ENCODE data around the gene ANKLE1. TPM values are rescaled to one million over a fixed set of nuclear protein-coding genes. Genes with fewer than 3 reads are reported as not detected.
A peak's percentile ranks its signal among the peaks of the same experiment; 100 is the strongest.

The ANKLE1 gene
- total RNA-seq, 1 donor from 2014 or later, result 3.6 TPM

GRCh38 chr19:17309965-17310461 lies 28.3 kb downstream of the ANKLE1 start:
- peaks cover 7% of the 10 kb centered on the region for H3K36me3 Mint-ChIP-seq
- peaks cover 28% of the 10 kb centered on the region for H3K4me1 Mint-ChIP-seq
- H3K27me3 Mint-ChIP-seq (ENCODE audit: low read depth), result no peaks in the 10 kb centered on the region
- TF ChIP-seq CTCF (IDR thresholded peaks at IDR 0.05; ENCODE audit: unreplicated experiment), result no peak
- no peak for DNase-seq (ENCODE audit: low spot score in 2 of 2, unreplicated experiment in 2 of 2)
- H3K27ac Mint-ChIP-seq, result peak overlapping the region; percentile 94
- peak overlapping the region; percentile 97 for H3K4me3 Mint-ChIP-seq
- no peaks in the 10 kb centered on the region for H3K9me3 Mint-ChIP-seq

GRCh38 chr19:17311455-17312188 lies 29.9 kb downstream of the ANKLE1 start:
- H3K4me3 Mint-ChIP-seq, result peak overlapping the region; percentile 37
- peaks cover 15% of the 10 kb centered on the region for H3K36me3 Mint-ChIP-seq
- H3K9me3 Mint-ChIP-seq, result no peaks in the 10 kb centered on the region
- DNase-seq (ENCODE audit: low spot score in 2 of 2, unreplicated experiment in 2 of 2), result no peak
- H3K27me3 Mint-ChIP-seq (ENCODE audit: low read depth), result no peaks in the 10 kb centered on the region
- peaks cover 20% of the 10 kb centered on the region for H3K4me1 Mint-ChIP-seq
- TF ChIP-seq CTCF (IDR thresholded peaks at IDR 0.05; ENCODE audit: unreplicated experiment), result no peak
- H3K27ac Mint-ChIP-seq, result peak overlapping the region; percentile 22

GRCh38 chr19:17312189-17313113 lies 30.8 kb downstream of the ANKLE1 start:
- no peak overlapping the region for H3K4me3 Mint-ChIP-seq
- H3K9me3 Mint-ChIP-seq, result no peaks in the 10 kb centered on the region
- H3K36me3 Mint-ChIP-seq, result peaks cover 16% of the 10 kb centered on the region
- no peaks in the 10 kb centered on the region for H3K27me3 Mint-ChIP-seq (ENCODE audit: low read depth)
- H3K4me1 Mint-ChIP-seq, result peaks cover 20% of the 10 kb centered on the region
- DNase-seq (ENCODE audit: low spot score in 2 of 2, unreplicated experiment in 2 of 2), result no peak
- TF ChIP-seq CTCF (IDR thresholded peaks at IDR 0.05; ENCODE audit: unreplicated experiment), result no peak
- no peak overlapping the region for H3K27ac Mint-ChIP-seq

GRCh38 chr19:17314007-17314593 lies 32.4 kb downstream of the ANKLE1 start:
- Mint-ChIP-seq H3K27ac (no peak overlapping the region), H3K9me3 (no peaks in the 10 kb centered on the region), H3K4me3 (no peak overlapping the region), H3K36me3 (peaks cover 19% of the 10 kb centered on the region), H3K4me1 (peaks cover 12% of the 10 kb centered on the region), H3K27me3 (ENCODE audit: low read depth) (no peaks in the 10 kb centered on the region)
- TF ChIP-seq CTCF (IDR thresholded peaks at IDR 0.05; ENCODE audit: unreplicated experiment), result no peak
- no peak for DNase-seq (ENCODE audit: low spot score in 2 of 2, unreplicated experiment in 2 of 2)

GRCh38 chr19:17318966-17319365 lies 37.3 kb downstream of the ANKLE1 start:
- Mint-ChIP-seq H3K9me3 (no peaks in the 10 kb centered on the region), H3K27me3 (ENCODE audit: low read depth) (no peaks in the 10 kb centered on the region), H3K4me1 (no peaks in the 10 kb centered on the region), H3K27ac (no peak overlapping the region), H3K36me3 (peaks cover 20% of the 10 kb centered on the region), H3K4me3 (no peak overlapping the region)
- TF ChIP-seq CTCF (IDR thresholded peaks at IDR 0.05; ENCODE audit: unreplicated experiment), result no peak
- no peak for DNase-seq (ENCODE audit: low spot score in 2 of 2, unreplicated experiment in 2 of 2)
